Panc1 (cell line): ENCODE results near the gene RELL1. TPM values are rescaled to one million over a fixed set of nuclear protein-coding genes. Genes with fewer than 3 reads are reported as not detected.

Experiments used
- ATAC-seq: fragments of 200-7000 bp; cut with Tn5 transposase; 2 replicates; pipeline ENCODE4 v1.9.1; 2020; ENCODE audit warnings: mild to moderate bottlenecking, moderate library complexity
- BruUV-seq: library from RNA; stranded (reverse); fragments of 400-500 nt; replicated peaks from 2 replicates; lab custom pipeline; 2021; lab: Mats Ljungman, UMichigan
- CTCF ChIA-PET: fragments of 300-600 bp; sonication (Branson Sonifier 250); formaldehyde crosslinking; loops from one replicate; lab custom pipeline; 2022; ENCODE audit warnings: antibody characterized with exemption; lab: Charles Lee
- POLR2A ChIA-PET: fragments of 300-600 bp; sonication (Branson Sonifier 250); formaldehyde crosslinking; loops from one replicate; lab custom pipeline; 2022; ENCODE audit warnings: antibody characterized with exemption; lab: Charles Lee
- DNase-seq: peaks from one replicate; pipeline ENCODE4 v3.0.0-alpha.2; 2010; ENCODE audit warnings: low read depth, low spot score
- H3K27ac ChIP-seq: 2 replicates; pipeline ENCODE4 v1.5.1; 2011; ENCODE audit warnings: mild to moderate bottlenecking, low read length, inconsistent platforms
- H3K27me3 ChIP-seq: fragments of 200-500 bp; sonication (Bioruptor generic); 2 replicates; pipeline ENCODE4 v1.6.0; 2014; ENCODE audit warnings: low read length, inconsistent platforms; ENCODE audit not compliant: control insufficient read depth, insufficient read depth
- H3K36me3 ChIP-seq: fragments of 200-500 bp; sonication (Bioruptor generic); 2 replicates; pipeline ENCODE4 v1.5.1; 2014; ENCODE audit warnings: inconsistent platforms, mild to moderate bottlenecking, low read length, moderate library complexity; ENCODE audit not compliant: control insufficient read depth, insufficient read depth
- H3K4me1 ChIP-seq: 2 replicates; pipeline ENCODE4 v1.5.1; 2011; ENCODE audit warnings: inconsistent platforms, mild to moderate bottlenecking, low read length, moderate library complexity; ENCODE audit not compliant: control insufficient read depth, insufficient read depth
- H3K4me3 ChIP-seq, 2 experiments: 2 replicates each; pipeline ENCODE4 v1.5.1; 2011 to 2012; ENCODE audit warnings: low read depth in 2 of 2, low read length in 2 of 2, mild to moderate bottlenecking in 2 of 2, inconsistent platforms in 1 of 2, moderate library complexity in 1 of 2
- H3K9me3 ChIP-seq: fragments of 200-500 bp; sonication (Bioruptor generic); 2 replicates; pipeline ENCODE4 v1.5.1; 2014; ENCODE audit warnings: low read depth, mild to moderate bottlenecking, inconsistent platforms, low read length, moderate library complexity; ENCODE audit not compliant: control insufficient read depth, insufficient read depth
- CTCF ChIP-seq: fragments of 450-650 bp; IDR thresholded peaks from 2 replicates; pipeline ENCODE4 v1.5.1; 2017; ENCODE audit warnings: mild to moderate bottlenecking
- POLR2AphosphoS5 ChIP-seq: IDR thresholded peaks from 2 replicates; pipeline ENCODE4 v1.6.1; 2012; ENCODE audit warnings: mild to moderate bottlenecking, low read depth, low read length, moderate library complexity
- REST ChIP-seq, 2 experiments: IDR thresholded peaks; 2 replicates each; pipeline ENCODE4 v1.6.1; 2011 to 2012; ENCODE audit warnings: low read depth in 2 of 2, control low read depth in 1 of 2, low read length in 1 of 2, mild to moderate bottlenecking in 1 of 2, moderate library complexity in 1 of 2; ENCODE audit not compliant: insufficient read depth in 1 of 2
- SIN3A ChIP-seq: IDR thresholded peaks from 2 replicates; pipeline ENCODE4 v1.6.1; 2012; ENCODE audit warnings: low read depth, mild to moderate bottlenecking, low read length, moderate library complexity, borderline replicate concordance; ENCODE audit not compliant: insufficient read depth
- TCF7L2 ChIP-seq: IDR thresholded peaks from 2 replicates; pipeline ENCODE4 v1.6.1; 2011; ENCODE audit warnings: mild to moderate bottlenecking, low read depth, low read length, inconsistent platforms
- in situ Hi-C: cut with HindIII; loops from 2 replicates; pipeline ENCODE4 v1.10.0; 2016; ENCODE audit warnings: low sequenced_read_pairs, low pct_unique_long_range_greater_than_20kb
- intact Hi-C: fragments of 100-400 bp; cut with micrococcal nuclease; formaldehyde crosslinking; loops from one replicate; pipeline ENCODE4 v1.10.0; 2022; ENCODE audit not compliant: unreplicated experiment
- total RNA-seq: library from RNA; stranded (reverse); gene quantifications from one replicate; pipeline ENCODE4 v1.2.1, GENCODE V29; 2021; ENCODE audit not compliant: unreplicated experiment

Gene RELL1
- total RNA-seq, 1 experiment from 2014 or later: 29.1 TPM

- DNase-seq: no peak
- POLR2A ChIA-PET: no interaction called here
Measured at GRCh38 chr4:37728064-37728463, 41.9 kb upstream of the RELL1 start.

GRCh38 chr4:37727635-37728034, 41.5 kb upstream of the RELL1 start:
- Histone ChIP-seq H3K4me3 (no peak overlapping the region), H3K4me1 (no peaks in the 10 kb centered on the region), H3K36me3 (no peaks in the 10 kb centered on the region), H3K9me3 (no peaks in the 10 kb centered on the region), H3K27ac (no peak overlapping the region), H3K27me3 (no peaks in the 10 kb centered on the region)
- CTCF ChIA-PET: no interaction called here
- no peak for DNase-seq
- BruUV-seq: no TSS peak
- POLR2A ChIA-PET: no interaction called here
- in situ Hi-C loops (no loop called here), intact Hi-C loops (no loop called here)
- no peak for ATAC-seq
- TF ChIP-seq POLR2AphosphoS5 (no peak), REST (IDR thresholded peaks at IDR 0.05; ENCODE audit: insufficient read depth in 1 of 2, low read depth in 2 of 2, low read length in 1 of 2) (no peak), SIN3A (no peak), CTCF (no peak), TCF7L2 (no peak)

More at GRCh38 chr4:37728064-37728463, 41.9 kb upstream of the RELL1 start:
- no peak overlapping the region for H3K27ac ChIP-seq
- H3K4me3 ChIP-seq: no peak overlapping the region
- intact Hi-C loops: no loop called here
- H3K27me3 ChIP-seq: no peaks in the 10 kb centered on the region
- TF ChIP-seq CTCF (no peak), TCF7L2 (no peak), POLR2AphosphoS5 (no peak), REST (IDR thresholded peaks at IDR 0.05; ENCODE audit: insufficient read depth in 1 of 2, low read depth in 2 of 2, low read length in 1 of 2) (no peak), SIN3A (no peak)
- no peak for ATAC-seq
- CTCF ChIA-PET: no interaction called here
- in situ Hi-C loops: no loop called here
- no peaks in the 10 kb centered on the region for H3K4me1 ChIP-seq
- BruUV-seq: no TSS peak
- no peaks in the 10 kb centered on the region for H3K9me3 ChIP-seq
- H3K36me3 ChIP-seq: no peaks in the 10 kb centered on the region
